A549 (cell line): ENCODE measurements around the gene VENTX. TPM values are rescaled to one million over a fixed set of nuclear protein-coding genes. Genes with fewer than 3 reads are reported as not detected.

Experiments used
- ATAC-seq, 2 experiments: fragments of 200-7000 bp in 1 of 2; fragments of >200 bp in 1 of 2; cut with Nextera tagmentation in 1 of 2; cut with Tn5 transposase in 1 of 2; 3 replicates each; pipeline versions ENCODE4 v1.8.0 to v1.9.1; 2018 to 2020; ENCODE audit warnings: mild to moderate bottlenecking in 1 of 2, moderate library complexity in 1 of 2
- CTCF ChIA-PET: fragments of 300-600 bp; sonication (Branson Sonifier 250); formaldehyde crosslinking; extraction: SDS; loops from one replicate; lab custom pipeline; 2021; ENCODE audit warnings: antibody characterized with exemption, inconsistent platforms; lab: Yijun Ruan, JAX
- POLR2A ChIA-PET: fragments of 350-600 bp; formaldehyde crosslinking; extraction: SDS; loops from one replicate; lab custom pipeline; 2021; ENCODE audit warnings: antibody characterized with exemption, inconsistent platforms; lab: Yijun Ruan, JAX
- DNase-seq, 2 experiments: peaks; one replicate each; pipeline versions ENCODE4 v3.0.0 to v3.0.0-alpha.2; 2011 to 2016; ENCODE audit warnings: low read depth in 1 of 2, low spot score in 1 of 2
- FAIRE-seq: peaks from 2 replicates; lab custom pipeline; 2011; peaks lifted over from hg19 to GRCh38; lab: Jason Lieb, UNC
- H3K27ac ChIP-seq, 2 experiments: fragments of >200 bp; sonication (Bioruptor Twin); formaldehyde crosslinking; 3 replicates each; pipeline ENCODE4 v1.5.1; 2016 to 2017
- H3K4me1 ChIP-seq: fragments of >200 bp; sonication (Bioruptor Twin); formaldehyde crosslinking; 3 replicates; pipeline ENCODE4 v1.6.1; 2016
- H3K4me2 ChIP-seq: fragments of >200 bp; sonication (Bioruptor Twin); formaldehyde crosslinking; 3 replicates; pipeline ENCODE4 v1.6.1; 2016
- H3K4me3 ChIP-seq: fragments of >200 bp; sonication (Bioruptor Twin); formaldehyde crosslinking; 3 replicates; pipeline ENCODE4 v1.5.1; 2016
- H3K9me3 ChIP-seq: fragments of >200 bp; sonication (Bioruptor Twin); formaldehyde crosslinking; 3 replicates; pipeline ENCODE4 v1.6.1; 2016
- CBX8 ChIP-seq: fragments of 200-600 bp; sonication (generic); IDR thresholded peaks from 2 replicates; pipeline ENCODE4 v1.6.1; 2016
- CEBPB ChIP-seq, 2 experiments: fragments of >200 bp in 1 of 2; sonication (Bioruptor Twin) in 1 of 2; formaldehyde crosslinking in 1 of 2; IDR thresholded peaks; 2 replicates each; pipeline ENCODE4 v1.6.1; 2012 to 2016
- CHD4 ChIP-seq: fragments of 200-600 bp; sonication (generic); IDR thresholded peaks from 2 replicates; pipeline ENCODE4 v1.6.1; 2016; ENCODE audit warnings: antibody characterized with exemption, mild to moderate bottlenecking, borderline replicate concordance
- CTCF ChIP-seq: fragments of >200 bp; sonication (Bioruptor Twin); formaldehyde crosslinking; IDR thresholded peaks from 3 replicates; pipeline ENCODE4 v1.5.1; 2016
- EHMT2 ChIP-seq: fragments of 200-600 bp; sonication (generic); IDR thresholded peaks from 2 replicates; pipeline ENCODE4 v1.6.1; 2016; ENCODE audit warnings: antibody characterized with exemption, low read depth, mild to moderate bottlenecking, moderate library complexity
- HEYL ChIP-seq: fragments of 250-450 bp; sonication (Bioruptor Pico); IDR thresholded peaks from 2 replicates; pipeline ENCODE4 v1.8.0; 2021; ENCODE audit warnings: mild to moderate bottlenecking, moderate library complexity
- HOXB13 ChIP-seq: fragments of 250-450 bp; sonication (Bioruptor Pico); IDR thresholded peaks from 2 replicates; pipeline ENCODE4 v1.5.0; 2020; ENCODE audit warnings: low read depth, mild to moderate bottlenecking, moderate library complexity
- MAFK ChIP-seq: fragments of 450-650 bp; IDR thresholded peaks from 2 replicates; pipeline ENCODE4 v1.6.1; 2014; ENCODE audit not compliant: partially characterized antibody
- POLR2A ChIP-seq: IDR thresholded peaks from 2 replicates; pipeline ENCODE4 v1.6.1; 2012; ENCODE audit warnings: mild to moderate bottlenecking, low read length
- RAD21 ChIP-seq, 2 experiments: fragments of >200 bp in 1 of 2; sonication (Bioruptor Twin) in 1 of 2; formaldehyde crosslinking in 1 of 2; IDR thresholded peaks in 1 of 2; conservative IDR thresholded peaks in 1 of 2; 2 replicates in 1 of 2; 3 replicates in 1 of 2; pipeline ENCODE4 v1.6.1; 2012 to 2018; ENCODE audit warnings: inconsistent platforms in 1 of 2
- RNF2 ChIP-seq: fragments of 200-600 bp; sonication (generic); IDR thresholded peaks from 2 replicates; pipeline ENCODE4 v1.6.1; 2016; ENCODE audit warnings: low read depth, mild to moderate bottlenecking, antibody characterized with exemption, moderate library complexity, borderline replicate concordance
- SREBF2 ChIP-seq: fragments of 450-650 bp; IDR thresholded peaks from 2 replicates; pipeline ENCODE4 v1.6.1; 2014; ENCODE audit warnings: mild to moderate bottlenecking, moderate library complexity
- ZC3H11A ChIP-seq: fragments of 450-650 bp; IDR thresholded peaks from 2 replicates; pipeline ENCODE4 v1.6.1; 2014; ENCODE audit warnings: antibody characterized with exemption, mild to moderate bottlenecking
- WGBS: methylation state at CpG from one replicate; pipeline ENCODE4 v1.1.6; 2017; ENCODE audit errors: missing lambda C conversion rate; 5-methylcytosine and 5-hydroxymethylcytosine counted together
- polyA plus RNA-seq, 4 experiments: library from polyadenylated mRNA; depleted of rRNA in 3 of 4; stranded (reverse); fragments of >200 nt; fragmentation: RNase III in 1 of 4; extraction: RNeasy Plus Mini Kit Qiagen cat#74134 plus additional on column Dnase treatment in 1 of 4; gene quantifications; 2 replicates in 3 of 4; 3 replicates in 1 of 4; pipeline ENCODE4 v1.2.3, GENCODE V29; 2011 to 2017

VENTX gene
- polyA plus RNA-seq, 2 of the 4 experiments (the other 2 are of a cell fraction): not detected

GRCh38 chr10:133287832-133288500 lies 50.3 kb downstream of the VENTX start:
- H3K9me3 ChIP-seq: no peaks in the 10 kb centered on the region
- H3K4me1 ChIP-seq: peaks cover 2% of the 10 kb centered on the region; the same call in 2 of the 3 replicates
- H3K27ac ChIP-seq: no peak overlapping the region
- no peak for DNase-seq
- CTCF ChIA-PET: interaction anchor here (1.1 to 2.2 kb wide), 7 partner anchors 12 to 151 kb away, joined by 3 to 5 read pairs (median 3); no protein-coding TSS in a partner anchor
- TF ChIP-seq POLR2A (no peak), CEBPB (IDR thresholded peaks at IDR 0.05) (no peak)
- TF ChIP-seq, all 56 proteins: peak for 0
- 93% methylated on average over 22 of the region's 46 CpGs for WGBS
- Histone ChIP-seq H3K4me3 (no peak overlapping the region), H3K4me2 (no peak overlapping the region)
- FAIRE-seq: no peak
- POLR2A ChIA-PET: no interaction called here
- ATAC-seq: no peak

GRCh38 chr10:133289761-133290160 lies 52.1 kb downstream of the VENTX start:
- no peak for DNase-seq
- FAIRE-seq: no peak
- ATAC-seq: no peak
- Histone ChIP-seq H3K27ac (no peak overlapping the region), H3K4me2 (no peak overlapping the region), H3K4me3 (no peak overlapping the region), H3K4me1 (peaks cover 9% of the 10 kb centered on the region; the same call in 2 of the 3 replicates), H3K9me3 (no peaks in the 10 kb centered on the region)
- TF ChIP-seq CEBPB (IDR thresholded peaks at IDR 0.05) (no peak), RNF2 (no peak), CTCF (no peak), MAFK (no peak), CBX8 (no peak), CHD4 (no peak), HEYL (CRISPR knock-in tag) (no peak), HOXB13 (CRISPR knock-in tag) (no peak), RAD21 (conservative IDR thresholded peaks at IDR 0.05 in 1 of 2, IDR thresholded peaks at IDR 0.05 in 1 of 2) (no peak), ZC3H11A (no peak), POLR2A (no peak), SREBF2 (no peak), EHMT2 (no peak)
- ChIA-PET CTCF (no interaction called here), POLR2A (no interaction called here)
- WGBS: 95% methylated on average over 20 of the region's 24 CpGs

Other genes with a start within 250 kb of the VENTX start
- gene ADGRA1, start 149.9 kb upstream of the VENTX start, polyA plus RNA-seq (2011; rRNA removed): not detected in 2 replicates
- gene ADGRA1, start 149.9 kb upstream of the VENTX start, polyA plus RNA-seq (2017; fragmentation: RNase III; extraction: RNeasy Plus Mini Kit Qiagen cat#74134 plus additional on column Dnase treatment): 0.03 TPM in 1 of 3 replicates, not detected in the others
- 0.63 and 0.65 TPM in 2 replicates for gene KNDC1, start 77.6 kb upstream of the VENTX start, polyA plus RNA-seq (2011; rRNA removed)
- 0.49 to 0.73 TPM (median 0.56 TPM) in 3 replicates for gene KNDC1, start 77.6 kb upstream of the VENTX start, polyA plus RNA-seq (2017; fragmentation: RNase III; extraction: RNeasy Plus Mini Kit Qiagen cat#74134 plus additional on column Dnase treatment)
- not detected in 2 replicates for gene UTF1, start 7.6 kb upstream of the VENTX start, polyA plus RNA-seq (2011; rRNA removed)
- not detected in 3 replicates for gene UTF1, start 7.6 kb upstream of the VENTX start, polyA plus RNA-seq (2017; fragmentation: RNase III; extraction: RNeasy Plus Mini Kit Qiagen cat#74134 plus additional on column Dnase treatment)
- 1.4 TPM in 2 replicates for gene ADAM8, start 39.0 kb downstream of the VENTX start, polyA plus RNA-seq (2011; rRNA removed)
- gene ADAM8, start 39.0 kb downstream of the VENTX start, polyA plus RNA-seq (2017; fragmentation: RNase III; extraction: RNeasy Plus Mini Kit Qiagen cat#74134 plus additional on column Dnase treatment): 4.1 to 5.2 TPM (median 4.4 TPM) in 3 replicates
- 44.5 and 44.9 TPM in 2 replicates for gene TUBGCP2, start 71.0 kb downstream of the VENTX start, polyA plus RNA-seq (2011; rRNA removed)
- 32.5 to 35.0 TPM (median 33.6 TPM) in 3 replicates for gene TUBGCP2, start 71.0 kb downstream of the VENTX start, polyA plus RNA-seq (2017; fragmentation: RNase III; extraction: RNeasy Plus Mini Kit Qiagen cat#74134 plus additional on column Dnase treatment)
- gene ZNF511, start 71.1 kb downstream of the VENTX start, polyA plus RNA-seq (2011; rRNA removed): 39.4 and 40.2 TPM in 2 replicates
- 41.1 to 43.6 TPM (median 41.7 TPM) in 3 replicates for gene ZNF511, start 71.1 kb downstream of the VENTX start, polyA plus RNA-seq (2017; fragmentation: RNase III; extraction: RNeasy Plus Mini Kit Qiagen cat#74134 plus additional on column Dnase treatment)
- gene CALY, start 99.0 kb downstream of the VENTX start, polyA plus RNA-seq (2011; rRNA removed): 0.28 and 0.30 TPM in 2 replicates
- gene CALY, start 99.0 kb downstream of the VENTX start, polyA plus RNA-seq (2017; fragmentation: RNase III; extraction: RNeasy Plus Mini Kit Qiagen cat#74134 plus additional on column Dnase treatment): 0.63 to 0.89 TPM (median 0.73 TPM) in 3 replicates
- gene PRAP1, start 109.5 kb downstream of the VENTX start, polyA plus RNA-seq (2011; rRNA removed): 0.13 TPM in 1 of 2 replicates, not detected in the other
- gene PRAP1, start 109.5 kb downstream of the VENTX start, polyA plus RNA-seq (2017; fragmentation: RNase III; extraction: RNeasy Plus Mini Kit Qiagen cat#74134 plus additional on column Dnase treatment): not detected in 3 replicates
- gene FUOM, start 120.2 kb downstream of the VENTX start, polyA plus RNA-seq (2011; rRNA removed): 7.6 and 8.1 TPM in 2 replicates
- 6.5 to 8.7 TPM (median 6.8 TPM) in 3 replicates for gene FUOM, start 120.2 kb downstream of the VENTX start, polyA plus RNA-seq (2017; fragmentation: RNase III; extraction: RNeasy Plus Mini Kit Qiagen cat#74134 plus additional on column Dnase treatment)
- 54.6 and 66.7 TPM in 2 replicates for gene ECHS1, start 135.5 kb downstream of the VENTX start, polyA plus RNA-seq (2011; rRNA removed)
- 132 to 138 TPM (median 133 TPM) in 3 replicates for gene ECHS1, start 135.5 kb downstream of the VENTX start, polyA plus RNA-seq (2017; fragmentation: RNase III; extraction: RNeasy Plus Mini Kit Qiagen cat#74134 plus additional on column Dnase treatment)
- gene PAOX, start 141.4 kb downstream of the VENTX start, polyA plus RNA-seq (2011; rRNA removed): 1.6 and 1.8 TPM in 2 replicates
- 1.8 to 2.8 TPM (median 2.3 TPM) in 3 replicates for gene PAOX, start 141.4 kb downstream of the VENTX start, polyA plus RNA-seq (2017; fragmentation: RNase III; extraction: RNeasy Plus Mini Kit Qiagen cat#74134 plus additional on column Dnase treatment)
- 65.6 and 67.2 TPM in 2 replicates for gene MTG1, start 156.3 kb downstream of the VENTX start, polyA plus RNA-seq (2011; rRNA removed)
- 57.1 to 62.2 TPM (median 60.3 TPM) in 3 replicates for gene MTG1, start 156.3 kb downstream of the VENTX start, polyA plus RNA-seq (2017; fragmentation: RNase III; extraction: RNeasy Plus Mini Kit Qiagen cat#74134 plus additional on column Dnase treatment)
- 0.06 and 0.08 TPM in 2 replicates for gene SPRN, start 186.8 kb downstream of the VENTX start, polyA plus RNA-seq (2011; rRNA removed)
- gene SPRN, start 186.8 kb downstream of the VENTX start, polyA plus RNA-seq (2017; fragmentation: RNase III; extraction: RNeasy Plus Mini Kit Qiagen cat#74134 plus additional on column Dnase treatment): 0.15 to 0.18 TPM (median 0.16 TPM) in 3 replicates
- 0.45 and 0.96 TPM in 2 replicates for gene SCART1, start 216.1 kb downstream of the VENTX start, polyA plus RNA-seq (2011; rRNA removed)
- 0.32 to 0.42 TPM (median 0.37 TPM) in 3 replicates for gene SCART1, start 216.1 kb downstream of the VENTX start, polyA plus RNA-seq (2017; fragmentation: RNase III; extraction: RNeasy Plus Mini Kit Qiagen cat#74134 plus additional on column Dnase treatment)